H9 (cell line): Measurements from ENCODE around the gene RTN1. TPM values are rescaled to one million over a fixed set of nuclear protein-coding genes. Genes with fewer than 3 reads are reported as not detected.

Experiments used
- DNase-seq: peaks from one replicate; pipeline ENCODE4 v3.0.0-alpha.2; 2017
- H2AFZ ChIP-seq: one replicate; pipeline ENCODE4 v1.6.1; 2013; ENCODE audit warnings: mild to moderate bottlenecking, low read length, control low read depth, moderate library complexity
- H2AK5ac ChIP-seq: 2 replicates; pipeline ENCODE4 v1.6.1; 2013; ENCODE audit warnings: low read length, control low read depth, mixed read lengths; ENCODE audit not compliant: insufficient read length
- H2BK120ac ChIP-seq: one replicate; pipeline ENCODE4 v1.6.1; 2013; ENCODE audit warnings: low read depth, mild to moderate bottlenecking, low read length, control low read depth, inconsistent platforms; ENCODE audit not compliant: poor library complexity, severe bottlenecking
- H2BK12ac ChIP-seq: 2 replicates; pipeline ENCODE4 v1.6.1; 2013; ENCODE audit warnings: low read length, control low read depth, mixed read lengths, low read depth; ENCODE audit not compliant: insufficient read length
- H2BK15ac ChIP-seq: 2 replicates; pipeline ENCODE4 v1.6.1; 2013; ENCODE audit warnings: low read depth, low read length, control low read depth
- H2BK20ac ChIP-seq: one replicate; pipeline ENCODE4 v1.6.1; 2013; ENCODE audit warnings: low read depth, mild to moderate bottlenecking, low read length, control low read depth, inconsistent platforms; ENCODE audit not compliant: poor library complexity, severe bottlenecking
- H2BK5ac ChIP-seq: 2 replicates; pipeline ENCODE4 v1.6.1; 2013; ENCODE audit warnings: low read length, control low read depth, mixed read lengths; ENCODE audit not compliant: insufficient read length
- H3K14ac ChIP-seq: 2 replicates; pipeline ENCODE4 v1.6.1; 2013; ENCODE audit warnings: low read length, control low read depth; ENCODE audit not compliant: insufficient read depth
- H3K18ac ChIP-seq: 2 replicates; pipeline ENCODE4 v1.6.1; 2013; ENCODE audit warnings: low read depth, mild to moderate bottlenecking, mixed read lengths, low read length, control low read depth; ENCODE audit not compliant: insufficient read length
- H3K23ac ChIP-seq: 2 replicates; pipeline ENCODE4 v1.6.1; 2013; ENCODE audit warnings: low read length, control low read depth, mixed read lengths, low read depth; ENCODE audit not compliant: insufficient read length
- H3K23me2 ChIP-seq: 2 replicates; pipeline ENCODE4 v1.6.1; 2013; ENCODE audit warnings: low read depth, mild to moderate bottlenecking, mixed read lengths, low read length, control low read depth; ENCODE audit not compliant: insufficient read length, poor library complexity, severe bottlenecking
- H3K27ac ChIP-seq: 2 replicates; pipeline ENCODE4 v1.5.1; 2013; ENCODE audit warnings: low read length, control low read depth, mixed read lengths, low read depth; ENCODE audit not compliant: insufficient read length
- H3K27me3 ChIP-seq: 2 replicates; pipeline ENCODE4 v1.6.1; 2013; ENCODE audit warnings: low read length, control low read depth, inconsistent platforms; ENCODE audit not compliant: insufficient read depth
- H3K4ac ChIP-seq: 2 replicates; pipeline ENCODE4 v1.6.1; 2013; ENCODE audit warnings: low read depth, mild to moderate bottlenecking, control low read depth, inconsistent platforms, low read length, moderate library complexity
- H3K4me1 ChIP-seq: 2 replicates; pipeline ENCODE4 v1.6.1; 2013; ENCODE audit warnings: low read length, control low read depth, inconsistent platforms; ENCODE audit not compliant: insufficient read depth
- H3K4me2 ChIP-seq: 2 replicates; pipeline ENCODE4 v1.6.1; 2013; ENCODE audit warnings: low read length, control low read depth, mixed read lengths; ENCODE audit not compliant: insufficient read length, insufficient read depth
- H3K56ac ChIP-seq: 2 replicates; pipeline ENCODE4 v1.6.1; 2013; ENCODE audit warnings: low read depth, mild to moderate bottlenecking, mixed read lengths, low read length, control low read depth; ENCODE audit not compliant: insufficient read length
- H3K79me1 ChIP-seq: 2 replicates; pipeline ENCODE4 v1.6.1; 2013; ENCODE audit warnings: low read depth, mild to moderate bottlenecking, moderate library complexity, low read length, control low read depth, inconsistent platforms; ENCODE audit not compliant: insufficient read depth, poor library complexity, severe bottlenecking
- H3K79me2 ChIP-seq: 2 replicates; pipeline ENCODE4 v1.6.1; 2013; ENCODE audit warnings: low read length, control low read depth, inconsistent platforms; ENCODE audit not compliant: insufficient read depth
- H3K9ac ChIP-seq: 2 replicates; pipeline ENCODE4 v1.6.1; 2013; ENCODE audit warnings: low read length, control low read depth, mixed read lengths; ENCODE audit not compliant: insufficient read length; ENCODE audit errors: extremely low read depth
- H3K9me3 ChIP-seq: one replicate; pipeline ENCODE4 v1.6.1; 2013; ENCODE audit warnings: low read depth, low read length, inconsistent platforms; ENCODE audit not compliant: control insufficient read depth
- H3T11ph ChIP-seq: one replicate; pipeline ENCODE4 v1.6.1; 2013; ENCODE audit warnings: mild to moderate bottlenecking, low read length, control low read depth, inconsistent platforms
- H4K20me1 ChIP-seq: one replicate; pipeline ENCODE4 v1.6.1; 2013; ENCODE audit not compliant: control insufficient read depth, insufficient read length, insufficient read depth
- H4K5ac ChIP-seq: 2 replicates; pipeline ENCODE4 v1.6.1; 2013; ENCODE audit warnings: low read depth, mild to moderate bottlenecking, mixed read lengths, low read length, control low read depth; ENCODE audit not compliant: insufficient read length
- H4K8ac ChIP-seq: replicated peaks from 2 replicates; pipeline ENCODE4 v1.6.1; 2013; ENCODE audit warnings: low read length, control low read depth, mixed read lengths, low read depth; ENCODE audit not compliant: insufficient read length
- H4K91ac ChIP-seq: 2 replicates; pipeline ENCODE4 v1.6.1; 2013; ENCODE audit warnings: low read depth, mild to moderate bottlenecking, moderate library complexity, mixed read lengths, low read length, control low read depth; ENCODE audit not compliant: insufficient read length
- H3K27ac Mint-ChIP-seq, 3 experiments: 2 replicates in 2 of 3; 3 replicates in 1 of 3; pipeline ENCODE4 v1.8.0; 2020 to 2021; ENCODE audit warnings: mixed read lengths in 3 of 3, mild to moderate bottlenecking in 1 of 3, moderate library complexity in 1 of 3
- H3K27me3 Mint-ChIP-seq: 2 replicates; pipeline ENCODE4 v1.8.0; 2021; ENCODE audit warnings: low read depth, mild to moderate bottlenecking, moderate library complexity, mixed read lengths
- H3K36me3 Mint-ChIP-seq, 3 experiments: 2 replicates in 2 of 3; 3 replicates in 1 of 3; pipeline ENCODE4 v1.8.0; 2020 to 2021; ENCODE audit warnings: low read depth in 3 of 3, mixed read lengths in 3 of 3; ENCODE audit not compliant: insufficient read depth in 1 of 3
- H3K4me1 Mint-ChIP-seq, 2 experiments: 2 replicates each; pipeline ENCODE4 v1.8.0; 2020; ENCODE audit warnings: mixed read lengths in 2 of 2
- H3K4me3 Mint-ChIP-seq, 2 experiments: 2 replicates in 1 of 2; 3 replicates in 1 of 2; pipeline ENCODE4 v1.8.0; 2020 to 2021; ENCODE audit warnings: mild to moderate bottlenecking in 2 of 2, mixed read lengths in 2 of 2, moderate library complexity in 1 of 2
- H3K9me3 Mint-ChIP-seq, 2 experiments: 2 replicates in 1 of 2; 3 replicates in 1 of 2; pipeline ENCODE4 v1.8.0; 2020; ENCODE audit warnings: mild to moderate bottlenecking in 2 of 2, mixed read lengths in 2 of 2, moderate library complexity in 1 of 2
- WGBS: extraction: QIAGEN DNeasy Blood & Tissue Kit; methylation state at CpG from one replicate; pipeline ENCODE4 v1.1.7; 2013; ENCODE audit warnings: missing lambda C conversion rate, low lambda C conversion rate, mixed read lengths; ENCODE audit not compliant: insufficient read length; ENCODE audit errors: extremely low coverage; 5-methylcytosine and 5-hydroxymethylcytosine counted together
- total RNA-seq: library from RNA; stranded (reverse); gene quantifications from 2 replicates; pipeline ENCODE4 v1.2.1, GENCODE V29; 2021
- TF ChIP-seq, protein P1 (sequence below): fragments of 200-600 bp; sonication (generic); conservative IDR thresholded peaks from 3 replicates; pipeline ENCODE4 v1.8.0; 2021; ENCODE audit warnings: antibody characterized with exemption, mild to moderate bottlenecking

RTN1 gene
- total RNA-seq, 1 experiment from 2014 or later = 1.8 TPM

GRCh38 chr14:59751578-59751977 is 119.0 kb downstream of the RTN1 start:
- Mint-ChIP-seq H3K4me3 (no peak overlapping the region), H3K9me3 (no peaks in the 10 kb centered on the region), H3K27ac (no peak overlapping the region), H3K27me3 (no peaks in the 10 kb centered on the region; the same call in 1 of the 2 replicates), H3K4me1 (peaks cover 12 to 13% of the 10 kb centered on the region in 2 experiments), H3K36me3 (no peaks in the 10 kb centered on the region; a peak in 1 of 7 replicates)
- Histone ChIP-seq H2AK5ac (no peak overlapping the region), H3K56ac (no peak overlapping the region), H2BK15ac (no peak overlapping the region), H3K9me3 (no peaks in the 10 kb centered on the region), H3K27me3 (no peaks in the 10 kb centered on the region), H4K20me1 (no peaks in the 10 kb centered on the region), H3T11ph (no peak overlapping the region), H3K4me1 (no peaks in the 10 kb centered on the region; the same call in 1 of the 2 replicates), H2BK5ac (no peak overlapping the region), H2BK12ac (no peak overlapping the region), H3K79me2 (no peaks in the 10 kb centered on the region), H3K14ac (no peak overlapping the region), H3K4ac (no peak overlapping the region), H2BK20ac (no peak overlapping the region), H3K18ac (no peak overlapping the region), H3K23ac (no peak overlapping the region), H4K91ac (no peak overlapping the region), H3K23me2 (no peaks in the 10 kb centered on the region), H3K9ac (no peak overlapping the region), H4K8ac (no peak overlapping the region), H2BK120ac (no peak overlapping the region), H2AFZ (no peak overlapping the region), H3K27ac (no peak overlapping the region), H3K79me1 (no peaks in the 10 kb centered on the region), H4K5ac (no peak overlapping the region), H3K4me2 (no peak overlapping the region)
- no peak for DNase-seq
- TF ChIP-seq, protein P1, sequence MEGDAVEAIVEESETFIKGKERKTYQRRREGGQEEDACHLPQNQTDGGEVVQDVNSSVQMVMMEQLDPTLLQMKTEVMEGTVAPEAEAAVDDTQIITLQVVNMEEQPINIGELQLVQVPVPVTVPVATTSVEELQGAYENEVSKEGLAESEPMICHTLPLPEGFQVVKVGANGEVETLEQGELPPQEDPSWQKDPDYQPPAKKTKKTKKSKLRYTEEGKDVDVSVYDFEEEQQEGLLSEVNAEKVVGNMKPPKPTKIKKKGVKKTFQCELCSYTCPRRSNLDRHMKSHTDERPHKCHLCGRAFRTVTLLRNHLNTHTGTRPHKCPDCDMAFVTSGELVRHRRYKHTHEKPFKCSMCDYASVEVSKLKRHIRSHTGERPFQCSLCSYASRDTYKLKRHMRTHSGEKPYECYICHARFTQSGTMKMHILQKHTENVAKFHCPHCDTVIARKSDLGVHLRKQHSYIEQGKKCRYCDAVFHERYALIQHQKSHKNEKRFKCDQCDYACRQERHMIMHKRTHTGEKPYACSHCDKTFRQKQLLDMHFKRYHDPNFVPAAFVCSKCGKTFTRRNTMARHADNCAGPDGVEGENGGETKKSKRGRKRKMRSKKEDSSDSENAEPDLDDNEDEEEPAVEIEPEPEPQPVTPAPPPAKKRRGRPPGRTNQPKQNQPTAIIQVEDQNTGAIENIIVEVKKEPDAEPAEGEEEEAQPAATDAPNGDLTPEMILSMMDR = no peak
- no CpG with 5 or more reads among the region's 3 CpGs for WGBS
